ENCODE results near the gene TRABD2A. TPM values are rescaled to one million over a fixed set of nuclear protein-coding genes. Genes with fewer than 3 reads are reported as not detected.

TRABD2A gene
- total RNA-seq, 2 experiments from 2014 or later, result 166 to 170 TPM

- H3K27me3 Mint-ChIP-seq, result no peaks in the 10 kb centered on the region
Observed at GRCh38 chr2:84888401-84889276, 7.8 kb upstream of the TRABD2A start.

DNA sequence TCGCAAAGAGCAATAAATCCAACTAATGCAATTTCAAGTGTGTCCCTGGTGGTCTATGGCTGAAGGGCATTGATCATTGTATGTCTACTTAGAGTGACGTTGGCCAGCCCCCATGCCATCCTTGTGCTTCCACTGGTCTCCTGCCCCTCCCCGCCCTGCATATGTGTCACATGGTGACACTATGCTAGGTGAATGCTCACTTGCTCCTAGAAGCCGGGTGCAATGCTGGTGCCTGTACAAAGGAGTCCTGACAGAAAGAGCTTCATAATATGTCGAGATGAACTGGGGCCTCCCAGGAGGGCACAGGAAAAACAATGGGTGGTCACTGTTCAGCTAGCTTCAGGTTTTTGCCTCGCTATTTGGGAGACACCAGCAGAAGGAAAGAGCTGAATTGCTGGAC lies 5.9 kb upstream of the TRABD2A start:
- H3K27me3 Mint-ChIP-seq, result no peaks in the 10 kb centered on the region
- H3K27me3 ChIP-seq (ENCODE audit: control insufficient read depth in 1 of 2, insufficient read depth in 2 of 2, low read length in 2 of 2), result no peaks in the 10 kb centered on the region
- peak overlapping the region; percentile 93 for H3K27ac Mint-ChIP-seq
- no peaks in the 10 kb centered on the region for H3K9me3 ChIP-seq (ENCODE audit: control insufficient read depth in 1 of 2, insufficient read depth in 1 of 2, low read length in 2 of 2)
- H3K4me1 Mint-ChIP-seq (ENCODE audit: low read depth), result peaks cover 61% of the 10 kb centered on the region
- H3K4me3 Mint-ChIP-seq, result peak overlapping the region; percentile 11
- H3K36me3 ChIP-seq (ENCODE audit: insufficient read depth, low read length), result no peaks in the 10 kb centered on the region
- DNase-seq, result no peak
- H3K9me3 Mint-ChIP-seq, result no peaks in the 10 kb centered on the region
- H3K4me1 ChIP-seq (ENCODE audit: insufficient read depth, low read length), result peaks cover 35% of the 10 kb centered on the region
- ChIA-PET CTCF (interaction anchor here (6.4 kb wide), 1 partner anchor 39 kb away, joined by 50 read pairs; no protein-coding TSS in a partner anchor), POLR2A (interaction anchor here (0.6 to 4.9 kb wide), 5 partner anchors 20 to 145 kb away, joined by 3 to 123 read pairs (median 6); partner anchors contain the start of gene TMSB10)
- intact Hi-C loops (cut with DNase I, micrococcal nuclease), result loop anchor here in 1 of 2 experiments (2.0 kb wide), 2 partner anchors 14 to 38 kb away; no protein-coding TSS in a partner anchor
- no peak for TF ChIP-seq CTCF (IDR thresholded peaks at IDR 0.05)
- H3K36me3 Mint-ChIP-seq (ENCODE audit: low read depth), result peaks cover 5% of the 10 kb centered on the region
- H3K4me3 ChIP-seq (ENCODE audit: low read length), result no peak overlapping the region
- H3K27ac ChIP-seq (ENCODE audit: low read depth in 1 of 2, low read length in 2 of 2), result no peak overlapping the region
- no peak for ATAC-seq (ENCODE audit: poor library complexity)

More at GRCh38 chr2:84888401-84889276, 7.8 kb upstream of the TRABD2A start:
- H3K9me3 ChIP-seq (ENCODE audit: control insufficient read depth in 1 of 2, insufficient read depth in 1 of 2, low read length in 2 of 2), result no peaks in the 10 kb centered on the region
- H3K4me3 ChIP-seq (ENCODE audit: low read length), result peak overlapping the region; percentile 29
- peak overlapping the region; percentile 75 to 76 for H3K27ac ChIP-seq (ENCODE audit: low read depth in 1 of 2, low read length in 2 of 2)
- ChIA-PET POLR2A (interaction anchor here (0.5 to 4.9 kb wide), 19 partner anchors 8 to 388 kb away, joined by 3 to 123 read pairs (median 5); partner anchors contain the start of genes KCMF1, TMSB10 and TRABD2A), CTCF (interaction anchor here (0.5 to 6.4 kb wide), 5 partner anchors 11 to 147 kb away, joined by 4 to 50 read pairs (median 4); no protein-coding TSS in a partner anchor)
- peak overlapping the region; percentile 93 for H3K27ac Mint-ChIP-seq
- peaks cover 46% of the 10 kb centered on the region for H3K4me1 Mint-ChIP-seq (ENCODE audit: low read depth)
- no peaks in the 10 kb centered on the region for H3K9me3 Mint-ChIP-seq
- DNase-seq (peak in 10 of 14 experiments; percentile 29 to 89 (median 54)), ATAC-seq (ENCODE audit: poor library complexity) (peak; percentile 95)
- H3K36me3 Mint-ChIP-seq (ENCODE audit: low read depth), result no peaks in the 10 kb centered on the region
- peak overlapping the region; percentile 77 for H3K4me3 Mint-ChIP-seq
- TF ChIP-seq CTCF (IDR thresholded peaks at IDR 0.05), result no peak
- H3K36me3 ChIP-seq (ENCODE audit: insufficient read depth, low read length), result no peaks in the 10 kb centered on the region
- intact Hi-C loops (cut with DNase I, micrococcal nuclease), result loop anchor here in 1 of 2 experiments (2.0 kb wide), 1 partner anchor 16 kb away; the partner anchor contains the start of gene TMSB10
- peaks cover 28% of the 10 kb centered on the region for H3K4me1 ChIP-seq (ENCODE audit: insufficient read depth, low read length)
- H3K27me3 ChIP-seq (ENCODE audit: control insufficient read depth in 1 of 2, insufficient read depth in 2 of 2, low read length in 2 of 2), result no peaks in the 10 kb centered on the region

- Histone ChIP-seq H3K36me3 (ENCODE audit: insufficient read depth, low read length) (no peaks in the 10 kb centered on the region), H3K27me3 (ENCODE audit: control insufficient read depth in 1 of 2, insufficient read depth in 2 of 2, low read length in 2 of 2) (no peaks in the 10 kb centered on the region), H3K27ac (ENCODE audit: low read depth in 1 of 2, low read length in 2 of 2) (no peak overlapping the region), H3K4me1 (ENCODE audit: insufficient read depth, low read length) (peaks cover 35% of the 10 kb centered on the region), H3K4me3 (ENCODE audit: low read length) (no peak overlapping the region), H3K9me3 (ENCODE audit: control insufficient read depth in 1 of 2, insufficient read depth in 1 of 2, low read length in 2 of 2) (no peaks in the 10 kb centered on the region)
- H3K27me3 Mint-ChIP-seq, result no peaks in the 10 kb centered on the region
- ATAC-seq (ENCODE audit: poor library complexity) (no peak), DNase-seq (no peak)
- H3K4me1 Mint-ChIP-seq (ENCODE audit: low read depth), result peaks cover 66% of the 10 kb centered on the region
- H3K9me3 Mint-ChIP-seq, result no peaks in the 10 kb centered on the region
- ChIA-PET POLR2A (no interaction called here), CTCF (interaction anchor here (6.4 kb wide), 1 partner anchor 41 kb away, joined by 50 read pairs; no protein-coding TSS in a partner anchor)
- TF ChIP-seq CTCF (IDR thresholded peaks at IDR 0.05), result no peak
- peaks cover 19% of the 10 kb centered on the region for H3K36me3 Mint-ChIP-seq (ENCODE audit: low read depth)
- H3K4me3 Mint-ChIP-seq, result no peak overlapping the region
- peak overlapping the region; percentile 93 for H3K27ac Mint-ChIP-seq
- intact Hi-C loops (cut with DNase I, micrococcal nuclease), result no loop called here
Observed at GRCh38 chr2:84885111-84885510, 4.2 kb upstream of the TRABD2A start.
